ENCODE measurements around the gene NUF2.

- TF ChIP-seq CTCF (conservative IDR thresholded peaks at IDR 0.05; ENCODE audit: low read depth, low read length), result no peak
- no peak for TF ChIP-seq BHLHE40 (IDR thresholded peaks at IDR 0.05; ENCODE audit: low read depth, low read length)
These were observed 79.5 kb downstream of the NUF2 start for GRCh38 chr1:163401211-163401610.
